ENCODE measurements around the gene ANO7. TPM values are rescaled to one million over a fixed set of nuclear protein-coding genes. Genes with fewer than 3 reads are reported as not detected.

The ANO7 gene
- total RNA-seq, 6 donors from 2014 or later: 0.30 to 1.3 (median 1.1) TPM

DNA sequence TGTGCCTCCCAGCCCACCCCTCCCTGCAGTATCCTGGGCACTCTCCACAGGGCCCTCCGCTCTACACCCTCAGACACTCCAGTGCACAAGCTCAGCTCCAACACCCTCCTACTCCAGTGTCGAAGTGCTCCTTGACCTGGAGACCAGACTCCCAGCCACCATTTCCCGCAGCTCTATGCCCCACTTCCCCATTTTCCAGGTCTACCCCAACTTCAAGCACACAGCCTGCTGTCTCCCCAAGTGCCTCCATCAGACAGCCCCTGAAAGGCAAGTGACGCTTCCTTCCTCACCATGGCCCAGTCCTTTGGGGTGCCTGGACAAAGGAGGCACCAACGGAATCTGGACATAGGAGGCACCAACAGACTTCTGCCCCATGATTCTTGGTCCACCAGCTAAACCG is 46.4 kb upstream of the ANO7 start:
- DNase-seq (no peak), ATAC-seq (ENCODE audit: low FRiP score in 2 of 2) (no peak)
- Histone ChIP-seq H3K4me1 (no peaks in the 10 kb centered on the region), H3K27ac (no peak overlapping the region), H3K4me3 (no peak overlapping the region), H3K27me3 (no peaks in the 10 kb centered on the region), H3K36me3 (peaks cover 0 to 13% (median 6%) of the 10 kb centered on the region in 4 donors), H3K9me3 (no peaks in the 10 kb centered on the region)
- WGBS, 2 donors: 95 to 99% methylated on average over 6 of the region's 6 CpGs
- TF ChIP-seq, protein P1, sequence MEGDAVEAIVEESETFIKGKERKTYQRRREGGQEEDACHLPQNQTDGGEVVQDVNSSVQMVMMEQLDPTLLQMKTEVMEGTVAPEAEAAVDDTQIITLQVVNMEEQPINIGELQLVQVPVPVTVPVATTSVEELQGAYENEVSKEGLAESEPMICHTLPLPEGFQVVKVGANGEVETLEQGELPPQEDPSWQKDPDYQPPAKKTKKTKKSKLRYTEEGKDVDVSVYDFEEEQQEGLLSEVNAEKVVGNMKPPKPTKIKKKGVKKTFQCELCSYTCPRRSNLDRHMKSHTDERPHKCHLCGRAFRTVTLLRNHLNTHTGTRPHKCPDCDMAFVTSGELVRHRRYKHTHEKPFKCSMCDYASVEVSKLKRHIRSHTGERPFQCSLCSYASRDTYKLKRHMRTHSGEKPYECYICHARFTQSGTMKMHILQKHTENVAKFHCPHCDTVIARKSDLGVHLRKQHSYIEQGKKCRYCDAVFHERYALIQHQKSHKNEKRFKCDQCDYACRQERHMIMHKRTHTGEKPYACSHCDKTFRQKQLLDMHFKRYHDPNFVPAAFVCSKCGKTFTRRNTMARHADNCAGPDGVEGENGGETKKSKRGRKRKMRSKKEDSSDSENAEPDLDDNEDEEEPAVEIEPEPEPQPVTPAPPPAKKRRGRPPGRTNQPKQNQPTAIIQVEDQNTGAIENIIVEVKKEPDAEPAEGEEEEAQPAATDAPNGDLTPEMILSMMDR (IDR thresholded peaks at IDR 0.05): no peak
- no peak for TF ChIP-seq POLR2A (IDR thresholded peaks at IDR 0.05)
- TF ChIP-seq POLR2AphosphoS5 (IDR thresholded peaks at IDR 0.05): no peak
- no peak for TF ChIP-seq EP300 (IDR thresholded peaks at IDR 0.05)

DNA sequence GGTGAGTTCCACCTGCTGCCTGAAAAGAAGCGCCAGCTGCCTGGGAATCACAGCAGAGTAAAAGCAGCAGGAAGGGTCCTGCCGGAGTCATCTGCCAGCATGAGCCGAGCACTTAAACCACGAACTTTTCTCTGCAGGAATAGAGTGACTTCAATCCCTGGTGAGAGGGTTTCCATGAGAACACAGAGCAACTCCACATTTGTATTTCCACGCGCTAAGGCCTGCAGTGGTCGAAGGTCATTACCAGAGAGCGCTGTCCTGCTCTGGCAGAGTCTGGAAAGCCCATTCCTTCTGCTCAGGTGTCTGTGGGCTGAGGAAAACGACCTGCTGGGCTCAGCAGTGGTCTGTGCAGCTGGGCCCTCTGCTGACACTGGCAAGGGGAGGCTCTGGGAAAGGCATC is 45.9 kb upstream of the ANO7 start:
- no peak for ATAC-seq (ENCODE audit: low FRiP score in 2 of 2)
- Histone ChIP-seq H3K36me3 (peaks cover 0 to 13% (median 3%) of the 10 kb centered on the region in 4 donors), H3K27me3 (no peaks in the 10 kb centered on the region), H3K4me3 (no peak overlapping the region), H3K4me1 (no peaks in the 10 kb centered on the region), H3K9me3 (no peaks in the 10 kb centered on the region), H3K27ac (no peak overlapping the region)
- DNase-seq: no peak
- TF ChIP-seq, protein P1 (IDR thresholded peaks at IDR 0.05): no peak
- TF ChIP-seq POLR2A (IDR thresholded peaks at IDR 0.05): no peak
- TF ChIP-seq EP300 (IDR thresholded peaks at IDR 0.05): no peak
- no peak for TF ChIP-seq POLR2AphosphoS5 (IDR thresholded peaks at IDR 0.05)
- 96 to 100% methylated on average over 5 to 9 of the region's 9 CpGs for WGBS, 2 donors

DNA sequence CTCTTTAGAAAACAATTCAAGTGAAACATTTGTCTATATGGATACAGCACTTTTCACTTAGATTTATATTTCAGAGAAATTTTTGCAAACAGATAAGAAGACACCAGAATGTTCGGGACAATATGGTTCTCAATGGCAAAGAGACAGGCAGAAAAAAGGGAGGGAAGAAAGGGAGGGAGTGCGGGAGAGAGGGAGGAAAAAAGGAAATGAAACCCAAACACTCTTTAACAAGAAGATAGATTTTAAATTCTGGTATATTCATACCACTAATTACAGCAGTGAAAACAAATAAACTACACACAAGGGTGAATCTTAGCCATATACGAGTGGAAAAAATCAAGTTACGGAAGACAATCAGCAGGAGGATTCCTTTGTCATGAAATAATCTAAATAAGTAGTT is 42.2 kb upstream of the ANO7 start:
- WGBS, 2 donors: 86 to 87% methylated on average over 4 of the region's 4 CpGs
- ATAC-seq (ENCODE audit: low FRiP score in 2 of 2): no peak
- no peaks in the 10 kb centered on the region for H3K36me3 ChIP-seq
- H3K27me3 ChIP-seq: no peaks in the 10 kb centered on the region
- H3K27ac ChIP-seq: no peak overlapping the region
- peaks cover 10 to 22% (median 15%) of the 10 kb centered on the region in 4 donors for H3K4me1 ChIP-seq
- DNase-seq: no peak
- H3K9me3 ChIP-seq: no peaks in the 10 kb centered on the region
- no peak overlapping the region for H3K4me3 ChIP-seq
- no peak for TF ChIP-seq EP300 (IDR thresholded peaks at IDR 0.05)
- TF ChIP-seq POLR2AphosphoS5 (IDR thresholded peaks at IDR 0.05): no peak
- no peak for TF ChIP-seq POLR2A (IDR thresholded peaks at IDR 0.05)
- TF ChIP-seq, protein P1 (IDR thresholded peaks at IDR 0.05): no peak

DNA sequence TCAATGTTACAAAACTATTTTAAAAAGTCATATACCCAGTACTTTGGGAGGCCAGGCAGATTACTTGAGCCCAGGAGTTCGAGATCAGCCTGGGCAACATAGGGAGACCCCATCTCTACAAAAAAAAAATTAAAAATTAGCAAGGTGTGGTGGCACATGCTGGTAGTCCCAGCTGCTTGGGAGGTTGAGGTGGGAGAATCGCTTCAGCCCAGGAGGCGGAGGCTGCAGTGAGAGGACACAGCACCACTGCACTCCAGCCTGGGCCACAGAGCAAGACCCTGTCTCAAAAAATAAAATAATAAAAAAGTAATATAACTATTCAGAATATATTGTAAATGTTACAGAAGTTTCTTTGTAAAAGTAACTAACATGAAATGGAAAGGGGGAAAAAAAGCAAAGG is 41.1 kb upstream of the ANO7 start:
- TF ChIP-seq EP300 (IDR thresholded peaks at IDR 0.05) (no peak), POLR2AphosphoS5 (IDR thresholded peaks at IDR 0.05) (no peak)
- TF ChIP-seq, protein P1 (IDR thresholded peaks at IDR 0.05): no peak
- Histone ChIP-seq H3K36me3 (no peaks in the 10 kb centered on the region), H3K4me3 (no peak overlapping the region), H3K4me1 (peaks cover 19 to 32% (median 22%) of the 10 kb centered on the region in 4 donors), H3K9me3 (no peaks in the 10 kb centered on the region), H3K27ac (no peak overlapping the region), H3K27me3 (no peaks in the 10 kb centered on the region)
- DNase-seq (no peak), ATAC-seq (ENCODE audit: low FRiP score in 2 of 2) (no peak)
- 95 to 96% methylated on average over 3 of the region's 3 CpGs for WGBS, 2 donors

DNA sequence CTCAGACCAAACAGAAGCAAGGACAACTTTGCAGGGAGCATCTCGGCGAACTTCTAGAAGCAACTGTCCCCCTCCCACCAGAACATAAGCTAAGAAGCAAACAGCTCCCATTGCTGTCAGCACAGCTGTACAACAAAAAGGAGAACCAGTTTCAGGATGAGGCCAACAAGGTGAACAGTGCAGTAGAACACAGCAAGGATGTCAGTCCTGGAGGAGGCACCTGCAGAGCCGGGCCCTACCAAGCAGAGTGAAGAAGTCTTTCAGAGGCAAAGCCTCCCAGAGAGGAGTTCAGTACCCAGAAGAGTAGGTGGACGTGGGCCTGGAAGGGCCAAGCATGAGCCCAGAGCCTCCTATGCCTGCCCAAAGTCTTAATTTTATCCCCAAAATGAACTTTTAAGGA is 40.2 kb upstream of the ANO7 start:
- H3K27ac ChIP-seq: no peak overlapping the region
- ATAC-seq (ENCODE audit: low FRiP score in 2 of 2) (no peak), DNase-seq (no peak)
- peak overlapping the region in 2 of 4 donors; percentile 86 to 99 for H3K4me3 ChIP-seq
- no peaks in the 10 kb centered on the region for H3K9me3 ChIP-seq
- 85 to 94% methylated on average over 4 of the region's 4 CpGs for WGBS, 2 donors
- no peaks in the 10 kb centered on the region for H3K27me3 ChIP-seq
- H3K36me3 ChIP-seq: peaks cover 0 to under 1% (median 0%) of the 10 kb centered on the region in 4 donors
- TF ChIP-seq, protein P1 (IDR thresholded peaks at IDR 0.05): no peak
- TF ChIP-seq POLR2A (IDR thresholded peaks at IDR 0.05): no peak
- TF ChIP-seq EP300 (IDR thresholded peaks at IDR 0.05): no peak
- TF ChIP-seq POLR2AphosphoS5 (IDR thresholded peaks at IDR 0.05): no peak
- H3K4me1 ChIP-seq: peaks cover 19 to 32% (median 22%) of the 10 kb centered on the region in 4 donors
